Astrocyte (in vitro differentiated cells and primary cell): ENCODE results near the gene TBC1D8.

Source experiments
- CTCF ChIP-seq: IDR thresholded peaks from 2 replicates; pipeline ENCODE4 v1.5.1; 2011; ENCODE audit warnings: low read depth, mild to moderate bottlenecking, inconsistent platforms, low read length, moderate library complexity; ENCODE audit not compliant: insufficient read depth
- EZH2 ChIP-seq: IDR thresholded peaks from 2 replicates; pipeline ENCODE4 v1.6.1; 2012; ENCODE audit warnings: mild to moderate bottlenecking, low read length, inconsistent platforms; ENCODE audit not compliant: insufficient read depth

GRCh38 chr2:101026253-101026701, 124.9 kb downstream of the TBC1D8 start:
- no peak for TF ChIP-seq CTCF
- no peak for TF ChIP-seq EZH2
